ENCODE results near the gene SUMO2. TPM values are rescaled to one million over a fixed set of nuclear protein-coding genes. Genes with fewer than 3 reads are reported as not detected.

Gene SUMO2
- total and polyA plus RNA-seq, 2 of the 13 experiments (the other 11 are each of a cell fraction or from before 2014, with no cell fraction given) = 337 to 553 TPM

GRCh38 chr17:75154195-75155106, 28.3 kb downstream of the SUMO2 start, which contains the start of gene JPT1 (continued):
- TF ChIP-seq ZNF281 (CRISPR knock-in tag; IDR thresholded peaks at IDR 0.05; ENCODE audit: borderline replicate concordance) (peak; percentile 100), ZNF251 (CRISPR knock-in tag; IDR thresholded peaks at IDR 0.05) (no peak), FOSL1 (CRISPR knock-in tag; IDR thresholded peaks at IDR 0.05; ENCODE audit: borderline replicate concordance) (no peak), ZSCAN20 (CRISPR knock-in tag; IDR thresholded peaks at IDR 0.05; ENCODE audit: borderline replicate concordance) (no peak), ZNF142 (CRISPR knock-in tag; IDR thresholded peaks at IDR 0.05) (peak; percentile 59; the same call in 1 of the 2 replicates), SRSF1 (optimal IDR thresholded peaks at IDR 0.05; ENCODE audit: low read depth, low read length) (peak; percentile 97), ETV5 (CRISPR knock-in tag; IDR thresholded peaks at IDR 0.05; ENCODE audit: borderline replicate concordance) (peak; percentile 64; the same call in 1 of the 2 replicates), RFXANK (CRISPR knock-in tag; IDR thresholded peaks at IDR 0.05) (no peak), ZBTB44 (CRISPR knock-in tag; IDR thresholded peaks at IDR 0.05) (0 out of 2 replicates have a peak, but pooled peaks have one; percentile 4), RBAK (CRISPR knock-in tag; IDR thresholded peaks at IDR 0.05) (no peak), ZNF841 (CRISPR knock-in tag; IDR thresholded peaks at IDR 0.05; ENCODE audit: borderline replicate concordance) (no peak), JDP2 (CRISPR knock-in tag; IDR thresholded peaks at IDR 0.05; ENCODE audit: borderline replicate concordance) (no peak), ZMAT3 (CRISPR knock-in tag; conservative IDR thresholded peaks at IDR 0.05) (peak; percentile 95), CBX2 (IDR thresholded peaks at IDR 0.05; ENCODE audit: low read depth, low read length) (no peak), CBX2 (CRISPR knock-in tag; IDR thresholded peaks at IDR 0.05; ENCODE audit: low read depth) (no peak), ZBTB46 (CRISPR knock-in tag; IDR thresholded peaks at IDR 0.05; ENCODE audit: borderline replicate concordance) (no peak)

Measured in HepG2 (cell line).